Activated CD8-positive, alpha-beta memory T cell treated with anti-CD3 and anti-CD28 coated beads, Interleukin-2, amount 50 U/mL, for 48 hours (primary cell): ENCODE data around the gene CHPT1.
"Not testable (repeated sequence)": the region's sequence is repeated elsewhere in the genome, so short reads cannot be mapped to it uniquely, and the experiment has no call there.

Source experiments
- DNase-seq: peaks from one replicate; pipeline ENCODE4 v3.0.0-alpha.2; 2020

The CHPT1 gene

GRCh38 chr12:101729842-101730241 lies 32.4 kb downstream of the CHPT1 start:
- no peak for DNase-seq

DNA sequence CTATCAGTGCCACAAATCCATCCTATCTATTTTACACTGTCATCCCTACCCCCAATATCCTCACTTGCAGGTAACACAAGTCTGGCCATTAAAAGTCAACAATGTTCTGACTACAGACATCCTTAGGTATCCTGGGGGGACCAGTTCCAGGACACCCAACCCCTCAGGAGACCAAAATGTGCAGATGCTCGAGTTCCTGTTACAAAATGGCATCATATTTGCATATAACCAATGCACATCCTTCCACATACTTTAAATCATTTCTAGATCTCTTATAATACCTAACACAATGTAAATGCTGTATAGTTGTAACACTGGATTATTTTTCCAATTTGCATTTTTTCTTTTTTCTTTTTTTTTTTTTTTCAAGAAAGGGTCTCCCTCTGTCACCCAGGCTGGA lies 34.9 kb downstream of the CHPT1 start:
- DNase-seq: no peak

GRCh38 chr12:101733166-101733565 lies 35.7 kb downstream of the CHPT1 start:
- DNase-seq: no peak

DNA sequence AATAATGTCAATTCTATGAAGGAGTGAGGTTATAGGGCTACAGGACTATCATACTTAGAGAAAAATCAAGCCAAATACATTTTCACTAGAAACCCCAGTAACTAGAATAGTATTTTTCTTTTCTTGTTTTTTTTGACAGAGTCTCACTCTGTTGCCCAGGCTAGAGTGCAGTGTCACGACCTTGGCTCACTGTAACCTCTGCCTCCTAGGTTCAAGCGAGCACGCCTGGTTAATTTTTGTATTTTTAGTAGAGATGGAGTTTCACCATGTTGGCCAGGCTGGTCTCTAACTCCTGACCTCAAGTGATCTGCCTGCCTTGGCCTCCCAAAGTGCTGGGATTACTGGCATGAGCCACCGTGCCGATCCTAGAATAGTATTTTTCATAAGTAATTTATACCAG lies 37.0 kb downstream of the CHPT1 start:
- not testable (repeated sequence) for DNase-seq

GRCh38 chr12:101737476-101737875 lies 40.0 kb downstream of the CHPT1 start:
- no peak for DNase-seq

DNA sequence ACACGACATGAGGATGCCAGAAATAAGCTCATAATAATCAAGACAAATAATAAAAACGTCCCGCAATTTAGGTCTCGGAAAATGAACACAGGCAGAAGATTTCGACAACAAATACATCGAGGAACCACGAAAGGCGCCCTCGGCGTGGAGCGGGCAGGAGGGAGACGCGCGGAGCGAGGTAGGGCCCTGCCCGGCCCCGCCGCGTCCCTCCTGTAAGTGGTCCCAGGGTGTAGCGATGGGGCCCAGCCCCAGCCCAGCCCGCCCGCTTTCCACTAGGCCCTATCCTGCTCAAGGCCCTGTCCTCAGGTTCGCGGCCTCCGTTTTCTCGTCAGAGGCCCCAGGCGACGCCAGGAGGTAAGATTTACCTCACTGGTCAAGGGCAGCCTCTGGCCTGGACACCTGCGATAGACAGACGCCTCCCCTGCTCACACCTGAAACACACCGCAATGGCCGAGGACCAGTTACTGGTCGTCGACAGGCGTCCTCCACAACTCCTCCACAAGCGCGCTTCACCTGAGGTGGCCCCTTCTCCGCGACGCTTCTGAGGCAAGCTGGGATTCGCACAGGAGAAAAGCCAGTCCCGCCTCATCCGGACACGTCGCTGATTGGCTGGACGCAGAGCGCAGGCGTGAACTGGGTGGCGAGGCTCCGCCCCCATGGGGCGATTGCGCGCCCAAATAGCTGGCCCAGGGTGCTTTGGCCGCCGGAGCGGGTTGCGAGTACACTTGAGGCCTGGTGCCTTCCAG lies 41.7 kb downstream of the CHPT1 start, which contains the start of gene SYCP3:
SYCP3 (minus strand) TSS at position 543 of the 746 bp plus-strand sequence. CDS start 1,527 bp downstream, outside the sequence.
- no peak for DNase-seq

- DNase-seq: no peak
Observed at GRCh38 chr12:101740566-101740965, 43.1 kb downstream of the CHPT1 start.

DNA sequence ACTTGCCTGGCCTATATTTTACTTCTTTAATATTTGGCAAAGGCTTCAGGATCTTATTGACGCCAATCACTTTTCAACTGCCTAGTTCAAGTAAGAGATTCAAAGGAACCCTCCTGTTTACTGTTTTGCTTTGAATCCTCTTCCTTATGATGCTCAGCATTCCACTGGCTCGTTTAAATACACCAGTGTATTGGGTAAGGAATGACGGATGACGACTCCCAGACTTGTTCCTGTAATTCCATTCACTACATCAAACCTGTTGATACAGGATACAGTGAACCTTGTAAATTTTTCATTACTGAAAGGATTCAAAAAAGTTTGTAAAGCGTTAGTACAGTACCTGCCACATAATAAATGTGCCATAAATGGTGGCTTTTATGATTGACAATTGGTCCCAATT lies 43.5 kb downstream of the CHPT1 start:
- DNase-seq: no peak

- no peak for DNase-seq
Observed at GRCh38 chr12:101743242-101743641, 45.8 kb downstream of the CHPT1 start.

DNA sequence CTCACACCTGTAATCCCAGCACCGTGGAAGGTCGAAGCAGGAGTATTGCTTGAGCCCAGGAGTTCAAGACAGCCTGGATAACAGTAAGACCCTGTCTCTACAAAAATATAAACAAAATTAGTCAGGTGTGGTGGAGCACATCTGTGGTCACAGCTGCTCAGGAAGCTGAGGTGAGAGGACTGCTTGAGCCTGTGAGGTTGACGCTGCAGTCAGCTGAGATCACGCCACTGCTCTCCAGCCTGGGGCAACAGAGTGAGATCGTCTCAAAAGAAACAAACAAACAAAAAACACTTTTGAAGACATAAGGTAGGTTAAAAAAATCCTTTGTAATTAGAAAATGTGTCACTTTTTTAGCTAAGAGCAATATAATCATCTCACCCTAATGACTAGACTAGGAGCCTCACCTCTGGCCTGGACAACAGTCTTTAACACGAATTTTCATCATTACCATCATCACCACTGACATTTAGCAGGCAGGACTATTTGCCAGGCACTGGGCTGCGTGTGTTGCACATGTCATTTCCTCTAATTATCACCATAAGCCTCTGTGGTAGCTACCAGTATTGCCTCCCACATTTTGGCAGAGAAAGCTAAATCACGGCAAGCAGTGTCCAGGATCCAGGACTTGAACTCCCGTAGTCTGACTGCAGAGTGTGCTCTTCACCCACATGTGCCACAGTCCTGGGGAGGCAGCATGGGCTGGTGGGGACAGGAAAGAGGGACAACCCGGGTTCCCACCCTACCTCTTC lies 46.5 kb downstream of the CHPT1 start:
- no peak for DNase-seq

DNA sequence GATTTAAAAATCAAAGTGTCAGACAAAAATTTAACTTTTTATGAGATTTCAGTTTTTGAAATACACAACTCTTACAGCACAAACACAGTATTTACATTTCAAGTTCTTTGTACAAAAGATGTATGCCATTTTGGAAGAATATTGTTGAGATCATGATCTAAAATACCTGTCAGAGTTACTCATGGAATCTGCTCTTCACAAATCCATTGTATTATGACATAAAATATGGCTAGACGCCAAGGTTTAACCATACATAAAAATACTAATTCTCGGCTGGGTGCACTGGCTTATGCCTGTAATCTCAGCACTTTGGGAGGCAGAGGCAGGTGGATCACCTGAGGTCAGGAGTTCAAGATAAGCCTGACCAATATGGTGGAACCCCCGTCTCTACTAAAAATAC lies 48.0 kb downstream of the CHPT1 start:
- DNase-seq: no peak

- DNase-seq: no peak
Observed at GRCh38 chr12:101746196-101746595, 48.8 kb downstream of the CHPT1 start.

GRCh38 chr12:101746661-101747060 lies 49.2 kb downstream of the CHPT1 start:
- DNase-seq: no peak

DNA sequence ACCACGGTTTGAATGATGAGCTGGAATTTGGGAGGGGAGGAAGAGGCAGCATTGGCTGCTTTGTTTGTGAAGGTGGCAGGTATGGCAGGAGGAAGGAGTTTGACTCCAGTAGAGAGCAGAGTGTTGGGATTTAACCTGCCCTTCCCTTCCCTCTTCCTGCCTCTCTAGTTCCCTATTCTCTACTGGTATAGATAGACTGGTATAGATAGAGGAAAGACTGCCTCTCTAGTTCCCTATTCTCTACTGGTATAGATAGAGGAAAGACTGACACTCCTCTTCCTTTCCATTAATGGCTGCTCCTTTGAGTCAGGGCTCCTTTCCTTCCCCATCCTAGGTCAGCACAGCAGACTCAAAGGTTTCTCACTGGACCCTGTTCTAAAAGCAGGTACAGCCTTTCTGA lies 50.3 kb downstream of the CHPT1 start:
- DNase-seq: no peak

- no peak for DNase-seq
Observed at GRCh38 chr12:101748907-101749306, 51.5 kb downstream of the CHPT1 start.

DNA sequence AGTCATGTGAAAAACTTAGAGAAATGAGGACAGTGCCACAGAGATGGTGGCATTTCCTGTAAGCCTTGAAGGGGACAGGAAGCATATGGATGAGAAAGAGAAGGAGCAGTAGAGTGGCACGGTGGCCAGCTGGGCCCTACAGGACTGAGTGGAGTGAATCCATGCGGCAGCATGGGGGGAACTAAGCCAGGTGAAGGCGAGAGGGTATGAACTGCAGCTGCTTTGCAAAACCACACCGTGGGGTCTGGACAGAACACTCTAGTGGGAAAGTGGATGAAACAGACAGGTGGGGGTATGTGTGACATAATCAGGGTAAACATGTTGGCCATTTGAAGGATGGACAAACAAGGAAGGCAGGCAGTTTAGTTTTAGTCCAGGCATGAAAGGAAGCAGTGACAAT lies 52.2 kb downstream of the CHPT1 start:
- DNase-seq: no peak

DNA sequence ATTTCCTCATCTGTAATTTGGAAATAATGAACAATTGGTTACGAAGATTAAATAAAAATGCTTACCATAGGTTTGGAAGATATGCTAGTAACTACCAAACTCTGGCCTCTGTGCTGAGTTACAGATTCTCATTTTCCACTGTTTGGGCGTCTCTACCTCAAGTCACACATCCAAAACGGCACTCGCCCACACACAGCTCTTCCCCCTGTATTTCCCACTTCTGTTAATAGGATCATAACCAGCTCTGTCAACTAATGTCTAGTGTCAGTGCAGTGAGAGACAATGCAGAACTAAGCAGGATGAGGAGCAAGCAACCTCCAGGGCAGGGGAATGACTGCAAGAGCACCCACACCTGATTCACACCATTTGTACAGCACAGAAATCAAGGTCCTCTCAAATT lies 52.7 kb downstream of the CHPT1 start:
- DNase-seq: no peak

- no peak for DNase-seq
Observed at GRCh38 chr12:101759396-101760047, 62.1 kb downstream of the CHPT1 start.

DNA sequence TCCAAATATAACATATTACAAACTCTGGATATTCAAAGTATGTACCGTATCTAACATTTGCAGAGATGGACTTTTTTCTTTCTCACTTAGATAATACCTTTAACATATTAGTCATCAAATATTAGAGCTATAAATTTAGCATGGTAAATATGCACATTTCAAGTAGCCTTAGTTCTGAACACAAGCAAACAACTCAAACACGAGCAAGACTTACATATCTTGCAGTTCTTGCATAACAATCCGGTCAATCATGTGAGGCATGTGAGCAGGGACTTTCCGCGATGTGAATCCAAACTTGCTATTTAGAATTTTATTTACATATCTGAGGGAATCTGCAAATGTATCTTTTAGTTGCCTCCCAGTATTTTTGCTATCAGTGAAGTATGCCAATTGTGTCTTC lies 63.9 kb downstream of the CHPT1 start:
- DNase-seq: no peak

- no peak for DNase-seq
Observed at GRCh38 chr12:101761781-101762180, 64.3 kb downstream of the CHPT1 start.

- DNase-seq: no peak
Observed at GRCh38 chr12:101763246-101763931, 65.9 kb downstream of the CHPT1 start.

DNA sequence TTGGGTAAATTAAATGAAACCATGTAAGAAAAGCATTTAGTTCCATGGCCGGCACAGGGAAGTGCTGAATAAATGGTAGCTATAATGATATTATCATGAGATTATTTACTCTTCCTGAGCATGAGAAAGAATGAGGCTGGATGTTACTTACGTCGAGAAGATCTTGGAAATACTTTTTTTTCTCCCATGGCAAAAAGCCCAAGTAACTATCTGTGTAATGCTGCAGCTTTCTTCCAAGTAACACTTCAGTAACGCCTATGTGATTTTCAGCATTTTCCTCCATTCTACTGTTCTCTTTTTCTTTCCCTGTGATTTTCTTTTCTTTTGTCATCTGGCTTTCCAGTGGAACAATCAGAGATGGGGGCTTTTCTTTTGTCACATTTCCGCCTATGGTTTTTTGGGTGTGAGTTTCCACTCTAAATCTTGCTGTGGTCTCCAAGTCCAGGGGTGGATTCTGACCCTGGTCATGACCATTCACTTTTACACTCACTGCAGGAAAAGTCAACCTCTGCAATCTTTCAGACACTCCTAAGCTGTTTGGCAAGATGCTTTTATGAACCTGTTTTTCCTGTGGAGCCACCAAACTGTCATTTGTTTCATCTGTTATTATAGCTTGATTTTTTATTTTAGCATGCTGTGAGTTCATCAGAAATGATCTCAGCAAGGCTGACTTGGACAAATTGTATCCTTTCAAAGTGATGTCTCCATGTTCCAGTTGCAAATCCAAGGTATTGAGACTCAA lies 66.8 kb downstream of the CHPT1 start:
- DNase-seq: no peak

- DNase-seq: no peak
Observed at GRCh38 chr12:101767537-101767936, 70.1 kb downstream of the CHPT1 start.
